Inflammatory macrophage treated with lipopolysaccharide for 4 hours (primary cell): ENCODE results near the gene CALCOCO2.

Experiments used
- DNase-seq: peaks from one replicate; pipeline ENCODE4 v3.0.0-alpha.2; 2020

CALCOCO2 gene

GRCh38 chr17:48873696-48874443, 43.0 kb downstream of the CALCOCO2 start:
- DNase-seq: no peak

- peak; percentile 66 for DNase-seq
These were observed 48.4 kb downstream of the CALCOCO2 start for GRCh38 chr17:48878920-48879898.

- no peak for DNase-seq
These were observed 51.4 kb downstream of the CALCOCO2 start for GRCh38 chr17:48882272-48882671.

- peak; percentile 37 for DNase-seq
These were observed 52.3 kb downstream of the CALCOCO2 start for GRCh38 chr17:48883171-48883570.

- DNase-seq: no peak
These were observed 59.3 kb downstream of the CALCOCO2 start for GRCh38 chr17:48890086-48890485.

- DNase-seq: no peak
These were observed 62.3 kb downstream of the CALCOCO2 start for GRCh38 chr17:48892940-48893645.

- no peak for DNase-seq
These were observed 63.0 kb downstream of the CALCOCO2 start for GRCh38 chr17:48893646-48894508.

GRCh38 chr17:48894886-48895285, 64.1 kb downstream of the CALCOCO2 start:
- no peak for DNase-seq

- no peak for DNase-seq
These were observed 70.4 kb downstream of the CALCOCO2 start for GRCh38 chr17:48901241-48901640.

GRCh38 chr17:48903401-48903800, 72.6 kb downstream of the CALCOCO2 start:
- no peak for DNase-seq

GRCh38 chr17:48904428-48904827, 73.6 kb downstream of the CALCOCO2 start:
- no peak for DNase-seq

GRCh38 chr17:48905987-48906515, 75.2 kb downstream of the CALCOCO2 start:
- DNase-seq: no peak

- peak; percentile 56 for DNase-seq
These were observed 76.8 kb downstream of the CALCOCO2 start for GRCh38 chr17:48907713-48908046.

- DNase-seq: peak; percentile 95
These were observed 77.4 kb downstream of the CALCOCO2 start, which contains the start of gene UBE2Z for GRCh38 chr17:48908047-48908843. TSS of gene UBE2Z (plus strand) at chr17:48908407. CDS start at chr17:48908504, 97 bp downstream.

- peak; percentile 66 for DNase-seq
These were observed 78.1 kb downstream of the CALCOCO2 start for GRCh38 chr17:48908853-48909394.

- DNase-seq: no peak
These were observed 78.9 kb downstream of the CALCOCO2 start for GRCh38 chr17:48909783-48910182.

- no peak for DNase-seq
These were observed 79.5 kb downstream of the CALCOCO2 start for GRCh38 chr17:48910370-48910769.

GRCh38 chr17:48912476-48912875, 81.6 kb downstream of the CALCOCO2 start:
- DNase-seq: no peak
